Measurements from ENCODE around the gene GNAO1. TPM values are rescaled to one million over a fixed set of nuclear protein-coding genes. Genes with fewer than 3 reads are reported as not detected.

GNAO1 gene
- total RNA-seq, 1 donor from 2014 or later: 13.0 TPM

GRCh38 chr16:56319376-56319775 is 128.1 kb downstream of the GNAO1 start:
- intact Hi-C loops (cut with DNase I): loop anchor here (2.0 to 5.0 kb wide), 3 partner anchors 127 to 375 kb away; partner anchors contain the start of gene GNAO1
- no peak for DNase-seq (ENCODE audit: low spot score)

GRCh38 chr16:56320056-56320455 is 128.8 kb downstream of the GNAO1 start:
- DNase-seq (ENCODE audit: low spot score): no peak
- intact Hi-C loops (cut with DNase I): no loop called here

GRCh38 chr16:56320811-56321558 is 129.7 kb downstream of the GNAO1 start:
- no peak for DNase-seq (ENCODE audit: low spot score)
- intact Hi-C loops (cut with DNase I): no loop called here

- intact Hi-C loops (cut with DNase I): no loop called here
- DNase-seq (ENCODE audit: low spot score): no peak
Observed at GRCh38 chr16:56321571-56321970, 130.3 kb downstream of the GNAO1 start.

- no peak for DNase-seq (ENCODE audit: low spot score)
- intact Hi-C loops (cut with DNase I): no loop called here
Observed at GRCh38 chr16:56324406-56324805, 133.1 kb downstream of the GNAO1 start.

- intact Hi-C loops (cut with DNase I): no loop called here
- no peak for DNase-seq (ENCODE audit: low spot score)
Observed at GRCh38 chr16:56325956-56326355, 134.7 kb downstream of the GNAO1 start.

- intact Hi-C loops (cut with DNase I): no loop called here
- no peak for DNase-seq (ENCODE audit: low spot score)
Observed at GRCh38 chr16:56327071-56327928, 136.0 kb downstream of the GNAO1 start.

GRCh38 chr16:56327929-56328258 is 136.6 kb downstream of the GNAO1 start:
- no peak for DNase-seq (ENCODE audit: low spot score)
- intact Hi-C loops (cut with DNase I): no loop called here

GRCh38 chr16:56328276-56329022 is 137.2 kb downstream of the GNAO1 start:
- intact Hi-C loops (cut with DNase I): no loop called here
- DNase-seq (ENCODE audit: low spot score): no peak

GRCh38 chr16:56329887-56330286 is 138.6 kb downstream of the GNAO1 start:
- intact Hi-C loops (cut with DNase I): no loop called here
- DNase-seq (ENCODE audit: low spot score): no peak

- DNase-seq (ENCODE audit: low spot score): no peak
- intact Hi-C loops (cut with DNase I): no loop called here
Observed at GRCh38 chr16:56330476-56330875, 139.2 kb downstream of the GNAO1 start.

- DNase-seq (ENCODE audit: low spot score): no peak
- intact Hi-C loops (cut with DNase I): no loop called here
Observed at GRCh38 chr16:56331399-56331798, 140.1 kb downstream of the GNAO1 start.

- intact Hi-C loops (cut with DNase I): no loop called here
- DNase-seq (ENCODE audit: low spot score): no peak
Observed at GRCh38 chr16:56331915-56332314, 140.6 kb downstream of the GNAO1 start.

GRCh38 chr16:56332464-56333079 is 141.3 kb downstream of the GNAO1 start:
- DNase-seq (ENCODE audit: low spot score): peak; percentile 81
- intact Hi-C loops (cut with DNase I): no loop called here

GRCh38 chr16:56334761-56335160 is 143.5 kb downstream of the GNAO1 start:
- intact Hi-C loops (cut with DNase I): no loop called here
- no peak for DNase-seq (ENCODE audit: low spot score)

GRCh38 chr16:56336071-56336688 is 144.9 kb downstream of the GNAO1 start:
- intact Hi-C loops (cut with DNase I): no loop called here
- no peak for DNase-seq (ENCODE audit: low spot score)

GRCh38 chr16:56336711-56337110 is 145.4 kb downstream of the GNAO1 start:
- no peak for DNase-seq (ENCODE audit: low spot score)
- intact Hi-C loops (cut with DNase I): no loop called here

- intact Hi-C loops (cut with DNase I): no loop called here
- no peak for DNase-seq (ENCODE audit: low spot score)
Observed at GRCh38 chr16:56337131-56337857, 146.0 kb downstream of the GNAO1 start.

- no peak for DNase-seq (ENCODE audit: low spot score)
- intact Hi-C loops (cut with DNase I): no loop called here
Observed at GRCh38 chr16:56337858-56338325, 146.6 kb downstream of the GNAO1 start.
